Measurements from ENCODE around the gene SSC5D. TPM values are rescaled to one million over a fixed set of nuclear protein-coding genes. Genes with fewer than 3 reads are reported as not detected.

SSC5D gene
- total and polyA plus RNA-seq, 9 of the 15 experiments (the other 6 are each of a cell fraction or from before 2014, with no cell fraction given): 0.04 to 0.71 (median 0.14) TPM; not detected in 2

DNA sequence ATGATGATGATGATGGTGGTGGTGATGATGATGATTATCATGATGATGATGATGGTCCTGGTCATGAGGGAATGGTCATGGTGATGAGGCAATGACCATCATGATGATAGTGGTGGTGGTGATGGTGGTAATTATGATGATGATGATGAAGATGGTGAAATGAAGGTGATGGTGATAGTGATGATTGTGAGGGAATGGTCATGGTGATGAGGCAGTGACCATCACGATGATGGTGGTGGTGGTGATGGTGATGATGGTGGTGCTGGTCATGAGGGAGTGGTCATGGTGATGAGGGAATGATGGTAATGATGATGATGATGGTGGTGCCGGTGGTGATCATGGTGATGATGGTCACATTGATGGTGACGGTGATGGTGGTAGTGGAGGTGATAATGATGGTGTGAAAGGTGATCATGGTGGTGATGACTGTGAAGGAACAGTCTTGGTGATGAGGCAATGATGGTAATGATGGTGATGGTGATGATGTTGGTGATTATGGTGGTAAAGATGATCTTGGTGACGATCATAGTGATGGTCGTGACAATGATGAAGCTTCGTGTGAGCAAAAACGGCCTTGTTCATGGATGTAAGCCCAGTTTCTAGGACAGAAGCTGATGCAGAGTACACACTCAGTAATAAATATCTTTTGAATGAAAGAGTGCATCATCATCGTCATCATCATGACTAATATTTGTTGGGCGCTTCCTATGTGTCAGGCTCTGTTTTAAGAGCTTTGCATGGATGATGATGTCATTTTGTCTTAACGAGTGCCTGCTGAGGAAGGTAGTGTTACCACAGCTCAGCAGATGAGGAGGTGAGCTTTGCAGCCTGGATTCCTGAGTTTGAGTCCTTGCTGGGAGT is 31.4 kb downstream of the SSC5D start (continued):
- TF ChIP-seq, protein P1, sequence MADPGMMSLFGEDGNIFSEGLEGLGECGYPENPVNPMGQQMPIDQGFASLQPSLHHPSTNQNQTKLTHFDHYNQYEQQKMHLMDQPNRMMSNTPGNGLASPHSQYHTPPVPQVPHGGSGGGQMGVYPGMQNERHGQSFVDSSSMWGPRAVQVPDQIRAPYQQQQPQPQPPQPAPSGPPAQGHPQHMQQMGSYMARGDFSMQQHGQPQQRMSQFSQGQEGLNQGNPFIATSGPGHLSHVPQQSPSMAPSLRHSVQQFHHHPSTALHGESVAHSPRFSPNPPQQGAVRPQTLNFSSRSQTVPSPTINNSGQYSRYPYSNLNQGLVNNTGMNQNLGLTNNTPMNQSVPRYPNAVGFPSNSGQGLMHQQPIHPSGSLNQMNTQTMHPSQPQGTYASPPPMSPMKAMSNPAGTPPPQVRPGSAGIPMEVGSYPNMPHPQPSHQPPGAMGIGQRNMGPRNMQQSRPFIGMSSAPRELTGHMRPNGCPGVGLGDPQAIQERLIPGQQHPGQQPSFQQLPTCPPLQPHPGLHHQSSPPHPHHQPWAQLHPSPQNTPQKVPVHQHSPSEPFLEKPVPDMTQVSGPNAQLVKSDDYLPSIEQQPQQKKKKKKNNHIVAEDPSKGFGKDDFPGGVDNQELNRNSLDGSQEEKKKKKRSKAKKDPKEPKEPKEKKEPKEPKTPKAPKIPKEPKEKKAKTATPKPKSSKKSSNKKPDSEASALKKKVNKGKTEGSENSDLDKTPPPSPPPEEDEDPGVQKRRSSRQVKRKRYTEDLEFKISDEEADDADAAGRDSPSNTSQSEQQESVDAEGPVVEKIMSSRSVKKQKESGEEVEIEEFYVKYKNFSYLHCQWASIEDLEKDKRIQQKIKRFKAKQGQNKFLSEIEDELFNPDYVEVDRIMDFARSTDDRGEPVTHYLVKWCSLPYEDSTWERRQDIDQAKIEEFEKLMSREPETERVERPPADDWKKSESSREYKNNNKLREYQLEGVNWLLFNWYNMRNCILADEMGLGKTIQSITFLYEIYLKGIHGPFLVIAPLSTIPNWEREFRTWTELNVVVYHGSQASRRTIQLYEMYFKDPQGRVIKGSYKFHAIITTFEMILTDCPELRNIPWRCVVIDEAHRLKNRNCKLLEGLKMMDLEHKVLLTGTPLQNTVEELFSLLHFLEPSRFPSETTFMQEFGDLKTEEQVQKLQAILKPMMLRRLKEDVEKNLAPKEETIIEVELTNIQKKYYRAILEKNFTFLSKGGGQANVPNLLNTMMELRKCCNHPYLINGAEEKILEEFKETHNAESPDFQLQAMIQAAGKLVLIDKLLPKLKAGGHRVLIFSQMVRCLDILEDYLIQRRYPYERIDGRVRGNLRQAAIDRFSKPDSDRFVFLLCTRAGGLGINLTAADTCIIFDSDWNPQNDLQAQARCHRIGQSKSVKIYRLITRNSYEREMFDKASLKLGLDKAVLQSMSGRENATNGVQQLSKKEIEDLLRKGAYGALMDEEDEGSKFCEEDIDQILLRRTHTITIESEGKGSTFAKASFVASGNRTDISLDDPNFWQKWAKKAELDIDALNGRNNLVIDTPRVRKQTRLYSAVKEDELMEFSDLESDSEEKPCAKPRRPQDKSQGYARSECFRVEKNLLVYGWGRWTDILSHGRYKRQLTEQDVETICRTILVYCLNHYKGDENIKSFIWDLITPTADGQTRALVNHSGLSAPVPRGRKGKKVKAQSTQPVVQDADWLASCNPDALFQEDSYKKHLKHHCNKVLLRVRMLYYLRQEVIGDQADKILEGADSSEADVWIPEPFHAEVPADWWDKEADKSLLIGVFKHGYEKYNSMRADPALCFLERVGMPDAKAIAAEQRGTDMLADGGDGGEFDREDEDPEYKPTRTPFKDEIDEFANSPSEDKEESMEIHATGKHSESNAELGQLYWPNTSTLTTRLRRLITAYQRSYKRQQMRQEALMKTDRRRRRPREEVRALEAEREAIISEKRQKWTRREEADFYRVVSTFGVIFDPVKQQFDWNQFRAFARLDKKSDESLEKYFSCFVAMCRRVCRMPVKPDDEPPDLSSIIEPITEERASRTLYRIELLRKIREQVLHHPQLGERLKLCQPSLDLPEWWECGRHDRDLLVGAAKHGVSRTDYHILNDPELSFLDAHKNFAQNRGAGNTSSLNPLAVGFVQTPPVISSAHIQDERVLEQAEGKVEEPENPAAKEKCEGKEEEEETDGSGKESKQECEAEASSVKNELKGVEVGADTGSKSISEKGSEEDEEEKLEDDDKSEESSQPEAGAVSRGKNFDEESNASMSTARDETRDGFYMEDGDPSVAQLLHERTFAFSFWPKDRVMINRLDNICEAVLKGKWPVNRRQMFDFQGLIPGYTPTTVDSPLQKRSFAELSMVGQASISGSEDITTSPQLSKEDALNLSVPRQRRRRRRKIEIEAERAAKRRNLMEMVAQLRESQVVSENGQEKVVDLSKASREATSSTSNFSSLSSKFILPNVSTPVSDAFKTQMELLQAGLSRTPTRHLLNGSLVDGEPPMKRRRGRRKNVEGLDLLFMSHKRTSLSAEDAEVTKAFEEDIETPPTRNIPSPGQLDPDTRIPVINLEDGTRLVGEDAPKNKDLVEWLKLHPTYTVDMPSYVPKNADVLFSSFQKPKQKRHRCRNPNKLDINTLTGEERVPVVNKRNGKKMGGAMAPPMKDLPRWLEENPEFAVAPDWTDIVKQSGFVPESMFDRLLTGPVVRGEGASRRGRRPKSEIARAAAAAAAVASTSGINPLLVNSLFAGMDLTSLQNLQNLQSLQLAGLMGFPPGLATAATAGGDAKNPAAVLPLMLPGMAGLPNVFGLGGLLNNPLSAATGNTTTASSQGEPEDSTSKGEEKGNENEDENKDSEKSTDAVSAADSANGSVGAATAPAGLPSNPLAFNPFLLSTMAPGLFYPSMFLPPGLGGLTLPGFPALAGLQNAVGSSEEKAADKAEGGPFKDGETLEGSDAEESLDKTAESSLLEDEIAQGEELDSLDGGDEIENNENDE (IDR thresholded peaks at IDR 0.05; ENCODE audit: low read depth, low read length): no peak
- no peak for TF ChIP-seq ZNF445 (CRISPR knock-in tag; IDR thresholded peaks at IDR 0.05; ENCODE audit: low read depth)
- peak; percentile 11 to 26; a peak in 1 of 4 replicates for TF ChIP-seq TRIM24 (IDR thresholded peaks at IDR 0.05)
- TF ChIP-seq PML (IDR thresholded peaks at IDR 0.05; ENCODE audit: low read length): no peak
- no peak for TF ChIP-seq STAG1 (CRISPR knock-in tag; IDR thresholded peaks at IDR 0.05; ENCODE audit: borderline replicate concordance)
- no peak for TF ChIP-seq GATAD2B (IDR thresholded peaks at IDR 0.05; ENCODE audit: borderline replicate concordance)
- TF ChIP-seq, protein P2, sequence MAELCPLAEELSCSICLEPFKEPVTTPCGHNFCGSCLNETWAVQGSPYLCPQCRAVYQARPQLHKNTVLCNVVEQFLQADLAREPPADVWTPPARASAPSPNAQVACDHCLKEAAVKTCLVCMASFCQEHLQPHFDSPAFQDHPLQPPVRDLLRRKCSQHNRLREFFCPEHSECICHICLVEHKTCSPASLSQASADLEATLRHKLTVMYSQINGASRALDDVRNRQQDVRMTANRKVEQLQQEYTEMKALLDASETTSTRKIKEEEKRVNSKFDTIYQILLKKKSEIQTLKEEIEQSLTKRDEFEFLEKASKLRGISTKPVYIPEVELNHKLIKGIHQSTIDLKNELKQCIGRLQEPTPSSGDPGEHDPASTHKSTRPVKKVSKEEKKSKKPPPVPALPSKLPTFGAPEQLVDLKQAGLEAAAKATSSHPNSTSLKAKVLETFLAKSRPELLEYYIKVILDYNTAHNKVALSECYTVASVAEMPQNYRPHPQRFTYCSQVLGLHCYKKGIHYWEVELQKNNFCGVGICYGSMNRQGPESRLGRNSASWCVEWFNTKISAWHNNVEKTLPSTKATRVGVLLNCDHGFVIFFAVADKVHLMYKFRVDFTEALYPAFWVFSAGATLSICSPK (IDR thresholded peaks at IDR 0.05; ENCODE audit: borderline replicate concordance): no peak
- no peak for TF ChIP-seq HIVEP1 (CRISPR knock-in tag; IDR thresholded peaks at IDR 0.05)
- TF ChIP-seq, protein P3, sequence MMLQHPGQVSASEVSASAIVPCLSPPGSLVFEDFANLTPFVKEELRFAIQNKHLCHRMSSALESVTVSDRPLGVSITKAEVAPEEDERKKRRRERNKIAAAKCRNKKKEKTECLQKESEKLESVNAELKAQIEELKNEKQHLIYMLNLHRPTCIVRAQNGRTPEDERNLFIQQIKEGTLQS (IDR thresholded peaks at IDR 0.05): peak; percentile 99
- TF ChIP-seq, protein P3 (CRISPR knock-in tag; conservative IDR thresholded peaks at IDR 0.05): no peak; the same call in 1 of the 2 replicates
- 0 out of 2 replicates have a peak, but pooled peaks have one; percentile 2 for TF ChIP-seq CEBPG (CRISPR knock-in tag; IDR thresholded peaks at IDR 0.05)
- TF ChIP-seq CEBPG (tag; conservative IDR thresholded peaks at IDR 0.05 in 1 of 2, IDR thresholded peaks at IDR 0.05 in 1 of 2): peak in 1 of 2 experiments; percentile 40; a peak in 2 of 4 replicates
- TF ChIP-seq TEAD4 (IDR thresholded peaks at IDR 0.05; ENCODE audit: low read length): no peak
- TF ChIP-seq TEAD4 (CRISPR knock-in tag; IDR thresholded peaks at IDR 0.05; ENCODE audit: borderline replicate concordance): no peak
